A673 (cell line): ENCODE results near the gene WDR38. TPM values are rescaled to one million over a fixed set of nuclear protein-coding genes. Genes with fewer than 3 reads are reported as not detected.
A peak's percentile ranks its signal among the peaks of the same experiment; 100 is the strongest.

Experiments used
- BruUV-seq: library from RNA; stranded (reverse); fragments of 400-500 nt; replicated peaks from 2 replicates; lab custom pipeline; 2021; lab: Mats Ljungman, UMichigan
- CTCF ChIA-PET: fragments of 300-600 bp; sonication (Branson Sonifier 250); formaldehyde crosslinking; loops from one replicate; lab custom pipeline; 2022; ENCODE audit warnings: antibody characterized with exemption; lab: Charles Lee
- POLR2A ChIA-PET: fragments of 300-600 bp; sonication (Branson Sonifier 250); formaldehyde crosslinking; loops from one replicate; lab custom pipeline; 2022; ENCODE audit warnings: antibody characterized with exemption; ENCODE audit not compliant: low non-redundant PET; lab: Charles Lee
- DNase-seq: peaks from one replicate; pipeline ENCODE4 v3.0.0-alpha.2; 2015; ENCODE audit warnings: low spot score
- H3K27ac ChIP-seq: fragments of 200-600 bp; sonication (generic); 2 replicates; pipeline ENCODE4 v1.5.1; 2016; ENCODE audit warnings: mixed run types, low read depth, mild to moderate bottlenecking, mixed read lengths, antibody characterized with exemption, low read length; ENCODE audit not compliant: poor library complexity, severe bottlenecking
- H3K27me3 ChIP-seq: fragments of 200-600 bp; sonication (generic); replicated peaks from 2 replicates; pipeline ENCODE4 v1.6.1; 2017; ENCODE audit warnings: mixed run types, low read depth, mild to moderate bottlenecking, mixed read lengths, antibody characterized with exemption, low read length; ENCODE audit not compliant: insufficient read depth, poor library complexity
- H3K36me3 ChIP-seq: fragments of 200-600 bp; sonication (generic); 2 replicates; pipeline ENCODE4 v1.6.1; 2016; ENCODE audit warnings: mixed run types, mild to moderate bottlenecking, mixed read lengths, antibody characterized with exemption, low read length; ENCODE audit not compliant: insufficient read depth, poor library complexity, severe bottlenecking
- H3K4me1 ChIP-seq: fragments of 200-600 bp; sonication (generic); 2 replicates; pipeline ENCODE4 v1.6.1; 2017; ENCODE audit warnings: mixed run types, mild to moderate bottlenecking, mixed read lengths, antibody characterized with exemption, low read length; ENCODE audit not compliant: insufficient read depth, poor library complexity, severe bottlenecking
- H3K4me3 ChIP-seq: fragments of 200-600 bp; sonication (generic); 2 replicates; pipeline ENCODE4 v1.5.1; 2016; ENCODE audit warnings: low read depth, mixed run types, mild to moderate bottlenecking, mixed read lengths, low read length; ENCODE audit not compliant: poor library complexity, severe bottlenecking
- H3K9me3 ChIP-seq: fragments of 200-600 bp; sonication (generic); 2 replicates; pipeline ENCODE4 v1.6.1; 2016; ENCODE audit warnings: mixed run types, low read depth, mild to moderate bottlenecking, mixed read lengths, antibody characterized with exemption, low read length; ENCODE audit not compliant: poor library complexity, severe bottlenecking
- EZH2 ChIP-seq: fragments of 200-600 bp; sonication (generic); IDR thresholded peaks from 2 replicates; pipeline ENCODE4 v1.6.1; 2017; ENCODE audit warnings: borderline replicate concordance, low read depth, mild to moderate bottlenecking, mixed read lengths, antibody characterized with exemption, low read length; ENCODE audit not compliant: poor library complexity, severe bottlenecking
- intact Hi-C: fragments of 100-400 bp; cut with micrococcal nuclease; formaldehyde crosslinking; loops from one replicate; pipeline ENCODE4 v1.10.0; 2022; ENCODE audit not compliant: unreplicated experiment
- total RNA-seq: library from RNA; stranded (reverse); gene quantifications from 2 replicates; pipeline ENCODE4 v1.2.3, GENCODE V29; 2021
- TF ChIP-seq, protein P1 (sequence below): fragments of 300-800, 200-600 bp; sonication (generic); conservative IDR thresholded peaks from 2 replicates; pipeline ENCODE4 v1.5.1; 2017; ENCODE audit warnings: low read depth, mild to moderate bottlenecking, antibody characterized with exemption, low read length, moderate library complexity, mixed read lengths

The WDR38 gene
- total RNA-seq, 1 experiment from 2014 or later, result not detected

DNA sequence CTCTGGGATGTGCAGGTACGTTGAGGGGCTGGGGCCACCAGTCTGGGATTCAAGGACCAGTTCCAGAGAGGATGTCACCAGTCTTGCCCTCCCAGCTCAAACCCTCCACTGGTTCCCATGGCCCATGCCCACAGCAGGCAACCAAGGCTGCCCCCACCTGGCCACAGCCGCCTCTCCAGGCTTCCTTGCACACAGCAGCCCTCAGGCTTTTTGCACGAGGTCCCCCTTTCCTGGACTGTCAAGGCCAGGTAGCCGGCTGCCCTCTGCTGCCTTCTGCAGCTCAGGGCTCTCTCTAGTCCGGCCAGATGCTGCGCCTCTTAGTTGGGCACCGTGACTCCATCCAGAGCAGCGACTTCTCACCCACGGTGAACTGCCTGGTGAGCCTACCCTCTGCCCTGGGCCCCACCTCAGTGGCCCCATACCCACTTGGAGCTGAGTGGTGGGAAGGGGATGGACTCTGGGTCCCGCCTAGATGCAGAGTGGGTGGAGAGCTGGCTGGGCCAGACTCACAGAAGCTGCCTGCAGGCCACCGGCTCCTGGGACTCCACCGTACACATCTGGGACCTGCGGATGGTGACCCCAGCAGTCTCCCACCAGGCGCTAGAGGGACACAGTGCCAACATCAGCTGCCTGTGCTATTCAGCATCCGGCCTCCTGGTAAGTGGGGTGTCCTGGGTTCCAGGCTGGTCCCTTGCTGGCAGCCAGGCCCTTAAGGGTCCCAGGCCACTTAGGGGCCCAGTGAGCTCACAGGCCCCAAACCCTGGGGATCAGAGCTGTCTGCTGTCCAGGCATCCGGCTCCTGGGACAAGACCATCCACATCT lies 2.9 kb downstream of the WDR38 start:
- intact Hi-C loops, result loop anchor here (10.0 kb wide), 3 partner anchors 289 to 519 kb away; partner anchors contain the start of genes PSMB7 and SCAI
- CTCF ChIA-PET, result interaction anchor here (0.8 to 1.1 kb wide), 2 partner anchors 87 to 239 kb away, joined by 3 to 4 read pairs; no protein-coding TSS in a partner anchor
- H3K27ac ChIP-seq, result no peak overlapping the region

DNA sequence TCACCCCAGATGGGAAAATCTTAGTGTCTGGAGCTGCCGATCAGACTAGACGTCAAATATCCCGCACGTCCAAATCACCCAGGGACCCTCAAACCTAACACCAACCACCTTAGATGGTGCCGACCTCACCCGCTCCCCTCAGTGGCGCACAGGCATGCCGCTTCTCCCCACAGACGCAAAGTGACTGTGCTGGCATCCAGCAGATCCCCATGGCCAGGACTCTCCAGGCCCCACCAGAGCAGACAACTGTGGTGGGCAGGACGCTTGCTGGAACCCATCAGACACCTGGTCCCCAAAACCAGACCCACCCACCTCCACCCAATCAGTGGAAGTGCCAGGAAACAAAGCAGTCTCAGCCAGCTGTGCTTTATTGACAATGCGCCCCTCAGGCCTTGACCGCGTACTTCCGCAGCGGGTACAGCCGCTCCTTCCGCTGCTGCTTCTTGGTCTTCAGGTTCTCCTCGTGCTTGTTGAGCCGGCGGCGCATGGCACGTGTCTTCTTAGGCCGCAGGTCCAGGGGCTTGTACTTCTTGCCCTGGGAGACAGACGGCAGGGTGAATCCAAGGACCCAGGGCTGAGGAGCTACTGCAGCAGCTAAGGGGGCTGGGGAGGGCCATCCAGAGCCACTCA lies 4.4 kb downstream of the WDR38 start:
- no peaks in the 10 kb centered on the region for H3K9me3 ChIP-seq
- H3K27ac ChIP-seq, result no peak overlapping the region
- ChIA-PET CTCF (interaction anchor here (1.1 kb wide), 1 partner anchor 240 kb away, joined by 3 read pairs; no protein-coding TSS in a partner anchor), POLR2A (no interaction called here)
- TF ChIP-seq, protein P1, sequence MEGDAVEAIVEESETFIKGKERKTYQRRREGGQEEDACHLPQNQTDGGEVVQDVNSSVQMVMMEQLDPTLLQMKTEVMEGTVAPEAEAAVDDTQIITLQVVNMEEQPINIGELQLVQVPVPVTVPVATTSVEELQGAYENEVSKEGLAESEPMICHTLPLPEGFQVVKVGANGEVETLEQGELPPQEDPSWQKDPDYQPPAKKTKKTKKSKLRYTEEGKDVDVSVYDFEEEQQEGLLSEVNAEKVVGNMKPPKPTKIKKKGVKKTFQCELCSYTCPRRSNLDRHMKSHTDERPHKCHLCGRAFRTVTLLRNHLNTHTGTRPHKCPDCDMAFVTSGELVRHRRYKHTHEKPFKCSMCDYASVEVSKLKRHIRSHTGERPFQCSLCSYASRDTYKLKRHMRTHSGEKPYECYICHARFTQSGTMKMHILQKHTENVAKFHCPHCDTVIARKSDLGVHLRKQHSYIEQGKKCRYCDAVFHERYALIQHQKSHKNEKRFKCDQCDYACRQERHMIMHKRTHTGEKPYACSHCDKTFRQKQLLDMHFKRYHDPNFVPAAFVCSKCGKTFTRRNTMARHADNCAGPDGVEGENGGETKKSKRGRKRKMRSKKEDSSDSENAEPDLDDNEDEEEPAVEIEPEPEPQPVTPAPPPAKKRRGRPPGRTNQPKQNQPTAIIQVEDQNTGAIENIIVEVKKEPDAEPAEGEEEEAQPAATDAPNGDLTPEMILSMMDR, result no peak
- TF ChIP-seq EZH2, result no peak
- peaks cover 50% of the 10 kb centered on the region for H3K36me3 ChIP-seq
- no TSS peak for BruUV-seq
- intact Hi-C loops, result loop anchor here (10.0 kb wide), 3 partner anchors 287 to 517 kb away; partner anchors contain the start of genes PSMB7 and SCAI
- no peak overlapping the region for H3K4me3 ChIP-seq
- no peaks in the 10 kb centered on the region for H3K27me3 ChIP-seq
- DNase-seq, result no peak
- H3K4me1 ChIP-seq, result peaks cover 25% of the 10 kb centered on the region

More for the DNA sequence above, 2.9 kb downstream of the WDR38 start:
- TF ChIP-seq, protein P1, result peak; percentile 52
- TF ChIP-seq EZH2, result no peak
- H3K4me1 ChIP-seq, result peaks cover 24% of the 10 kb centered on the region
- no peak overlapping the region for H3K4me3 ChIP-seq
- POLR2A ChIA-PET, result no interaction called here
- H3K36me3 ChIP-seq, result peaks cover 46% of the 10 kb centered on the region
- DNase-seq, result peak; percentile 57
- no peaks in the 10 kb centered on the region for H3K27me3 ChIP-seq
- no TSS peak for BruUV-seq
- no peaks in the 10 kb centered on the region for H3K9me3 ChIP-seq

DNA sequence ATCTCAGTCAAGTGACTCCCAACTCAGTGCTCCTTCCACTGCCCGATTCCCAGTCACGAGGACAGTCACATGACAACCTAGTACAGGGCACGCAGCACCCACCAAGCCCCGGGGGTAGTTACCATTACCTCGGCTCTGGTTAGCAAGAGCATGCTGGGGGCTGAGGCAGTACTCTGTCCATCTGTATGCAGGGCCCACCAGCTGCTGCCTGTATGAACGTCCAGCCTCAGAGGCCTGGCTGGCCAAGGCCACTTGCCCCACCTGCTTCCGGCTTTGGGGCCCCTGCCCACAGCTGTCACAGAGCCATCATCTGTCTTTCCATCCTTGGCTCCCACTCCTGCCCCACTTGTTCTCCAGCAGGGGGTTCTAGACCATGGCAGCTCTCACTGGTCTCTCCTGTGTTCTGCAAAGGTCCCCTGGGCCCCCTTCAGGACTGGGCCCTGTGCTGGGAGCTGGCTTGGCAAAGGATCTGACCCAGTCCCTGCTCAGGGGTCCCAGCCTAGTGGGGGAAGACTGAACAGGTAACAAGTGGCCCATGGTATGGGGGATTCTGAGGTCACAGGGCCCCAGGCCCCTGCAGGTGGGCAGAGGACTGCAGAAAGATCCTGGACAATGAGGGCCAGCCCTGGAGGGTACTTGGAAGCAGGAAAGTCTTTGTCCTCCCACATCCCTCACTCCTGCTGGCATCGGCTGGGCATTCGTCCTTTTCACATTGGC lies 5.2 kb downstream of the WDR38 start:
- no peak overlapping the region for H3K4me3 ChIP-seq
- H3K27me3 ChIP-seq, result no peaks in the 10 kb centered on the region
- H3K9me3 ChIP-seq, result no peaks in the 10 kb centered on the region
- ChIA-PET POLR2A (no interaction called here), CTCF (no interaction called here)
- intact Hi-C loops, result loop anchor here (10.0 kb wide), 3 partner anchors 286 to 516 kb away; partner anchors contain the start of genes PSMB7 and SCAI
- peak overlapping the region; percentile 98 for H3K27ac ChIP-seq
- BruUV-seq, result no TSS peak
- H3K36me3 ChIP-seq, result peaks cover 50% of the 10 kb centered on the region
- TF ChIP-seq EZH2, result no peak
- TF ChIP-seq, protein P1, result no peak
- H3K4me1 ChIP-seq, result peaks cover 27% of the 10 kb centered on the region
- DNase-seq, result no peak
